Activated CD4-positive, CD25-positive, alpha-beta regulatory T cell treated with anti-CD3 and anti-CD28 coated beads, Interleukin-2, amount 50 U/mL, for 72 hours (primary cell): Measurements from ENCODE around the gene ELAVL2.

Experiments used
- DNase-seq: peaks from one replicate; pipeline ENCODE4 v3.0.0; 2021

Gene ELAVL2

GRCh38 chr9:23826120-23826629 is at the start of gene ELAVL2:
Gene ELAVL2 (minus strand): TSS chr9:23826240. CDS start chr9:23762234, 64,006 bp downstream.
- DNase-seq: no peak

- DNase-seq: no peak
Observed at GRCh38 chr9:23858234-23858633, 32.2 kb upstream of the ELAVL2 start.

- DNase-seq: no peak
Observed at GRCh38 chr9:23855873-23856604, 30.0 kb upstream of the ELAVL2 start.

GRCh38 chr9:23850690-23851629 is 24.9 kb upstream of the ELAVL2 start:
- no peak for DNase-seq

GRCh38 chr9:23850242-23850689 is 24.2 kb upstream of the ELAVL2 start:
- DNase-seq: no peak

GRCh38 chr9:23849379-23850035 is 23.5 kb upstream of the ELAVL2 start:
- no peak for DNase-seq

- no peak for DNase-seq
Observed at GRCh38 chr9:23842565-23843129, 16.6 kb upstream of the ELAVL2 start.

- no peak for DNase-seq
Observed at GRCh38 chr9:23841304-23841703, 15.3 kb upstream of the ELAVL2 start.

GRCh38 chr9:23837038-23837437 is 11.0 kb upstream of the ELAVL2 start:
- DNase-seq: no peak

GRCh38 chr9:23830929-23831730 is 5.1 kb upstream of the ELAVL2 start:
- no peak for DNase-seq

GRCh38 chr9:23830476-23830805 is 4.4 kb upstream of the ELAVL2 start:
- no peak for DNase-seq

- DNase-seq: no peak
Observed at GRCh38 chr9:23829580-23830475, 3.8 kb upstream of the ELAVL2 start.

GRCh38 chr9:23825700-23826099 is 340 bp downstream of the ELAVL2 start:
- DNase-seq: no peak

- DNase-seq: no peak
Observed at GRCh38 chr9:23824830-23825591, 1.0 kb downstream of the ELAVL2 start.

- no peak for DNase-seq
Observed at GRCh38 chr9:23823986-23824829, 1.8 kb downstream of the ELAVL2 start.

- no peak for DNase-seq
Observed at GRCh38 chr9:23823269-23823668, 2.8 kb downstream of the ELAVL2 start.

- no peak for DNase-seq
Observed at GRCh38 chr9:23822261-23823169, 3.5 kb downstream of the ELAVL2 start.
